Measurements from ENCODE around the gene ZDHHC19.
"Not testable (repeated sequence)": the region's sequence is repeated elsewhere in the genome, so short reads cannot be mapped to it uniquely, and the experiment has no call there.

Gene ZDHHC19
- 0 to 0.72 (median 0.04) reads per million in 4 experiments for total RNA-seq

- DNase-seq, result no peak
Observed at GRCh38 chr3:196210673-196211556, at the start of gene ZDHHC19. TSS of gene ZDHHC19 (minus strand) at chr3:196211400. CDS start at chr3:196211315, 85 bp downstream.

GRCh38 chr3:196260784-196261183 lies 49.6 kb upstream of the ZDHHC19 start:
- DNase-seq, result no peak

- DNase-seq, result no peak
Observed at GRCh38 chr3:196255776-196256175, 44.6 kb upstream of the ZDHHC19 start.

- no peak for DNase-seq
Observed at GRCh38 chr3:196254376-196255283, 43.4 kb upstream of the ZDHHC19 start.

GRCh38 chr3:196251918-196252317 lies 40.7 kb upstream of the ZDHHC19 start:
- DNase-seq, result no peak

- no peak for DNase-seq
Observed at GRCh38 chr3:196246612-196247308, 35.6 kb upstream of the ZDHHC19 start.

GRCh38 chr3:196244166-196244565 lies 33.0 kb upstream of the ZDHHC19 start:
- DNase-seq, result not testable (repeated sequence)

GRCh38 chr3:196241704-196242103 lies 30.5 kb upstream of the ZDHHC19 start:
- no peak for DNase-seq

GRCh38 chr3:196240424-196240823 lies 29.2 kb upstream of the ZDHHC19 start:
- no peak for DNase-seq

GRCh38 chr3:196238612-196239560 lies 27.7 kb upstream of the ZDHHC19 start:
- DNase-seq, result no peak

GRCh38 chr3:196237203-196237602 lies 26.0 kb upstream of the ZDHHC19 start:
- DNase-seq, result no peak

GRCh38 chr3:196236223-196236622 lies 25.0 kb upstream of the ZDHHC19 start:
- DNase-seq, result no peak

- no peak for DNase-seq
Observed at GRCh38 chr3:196235452-196236122, 24.4 kb upstream of the ZDHHC19 start.

- DNase-seq, result no peak
Observed at GRCh38 chr3:196232882-196233251, 21.7 kb upstream of the ZDHHC19 start.

- no peak for DNase-seq
Observed at GRCh38 chr3:196232154-196232881, 21.1 kb upstream of the ZDHHC19 start.

GRCh38 chr3:196227629-196228493 lies 16.7 kb upstream of the ZDHHC19 start:
- DNase-seq, result no peak

GRCh38 chr3:196227121-196227561 lies 15.9 kb upstream of the ZDHHC19 start:
- DNase-seq, result no peak

GRCh38 chr3:196225763-196226364 lies 14.7 kb upstream of the ZDHHC19 start:
- no peak for DNase-seq

- no peak for DNase-seq
Observed at GRCh38 chr3:196225086-196225485, 13.9 kb upstream of the ZDHHC19 start.
